DOHH2 (cell line): ENCODE measurements around the gene PLG.
"Not testable (repeated sequence)": the region's sequence is repeated elsewhere in the genome, so short reads cannot be mapped to it uniquely, and the experiment has no call there.

ENCODE experiments used
- EZH2phosphoT487 ChIP-seq: fragments of 200-600 bp; sonication (generic); IDR thresholded peaks from 2 replicates; pipeline ENCODE4 v1.6.1; 2017; ENCODE audit warnings: borderline replicate concordance, mild to moderate bottlenecking, antibody characterized with exemption, low read length, moderate library complexity, mixed read lengths
- TF ChIP-seq, protein P1 (sequence below): fragments of 200-600 bp; sonication (generic); IDR thresholded peaks from one replicate; pipeline ENCODE4 v1.5.1; 2014; ENCODE audit warnings: antibody characterized with exemption, mild to moderate bottlenecking, low read depth, low read length; ENCODE audit not compliant: poor library complexity, severe bottlenecking

DNA sequence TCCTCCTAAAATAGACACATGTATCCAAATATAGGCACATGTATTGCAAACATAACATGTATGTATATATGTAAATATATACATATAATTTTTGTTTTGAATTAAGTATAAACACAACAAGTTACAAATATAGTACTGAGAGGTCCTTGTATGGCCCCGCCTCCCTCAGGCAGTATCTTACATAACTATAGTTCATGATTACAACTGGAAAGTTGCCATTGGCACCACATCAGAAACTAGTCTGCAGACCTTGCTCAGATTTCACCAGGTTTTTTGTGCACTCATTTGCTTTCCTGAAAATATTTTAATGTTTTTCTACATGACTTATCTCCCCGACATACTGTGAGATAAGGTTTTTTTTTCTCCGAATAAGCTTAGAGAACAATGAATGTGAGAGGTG is 5.2 kb upstream of the PLG start:
- TF ChIP-seq, protein P1, sequence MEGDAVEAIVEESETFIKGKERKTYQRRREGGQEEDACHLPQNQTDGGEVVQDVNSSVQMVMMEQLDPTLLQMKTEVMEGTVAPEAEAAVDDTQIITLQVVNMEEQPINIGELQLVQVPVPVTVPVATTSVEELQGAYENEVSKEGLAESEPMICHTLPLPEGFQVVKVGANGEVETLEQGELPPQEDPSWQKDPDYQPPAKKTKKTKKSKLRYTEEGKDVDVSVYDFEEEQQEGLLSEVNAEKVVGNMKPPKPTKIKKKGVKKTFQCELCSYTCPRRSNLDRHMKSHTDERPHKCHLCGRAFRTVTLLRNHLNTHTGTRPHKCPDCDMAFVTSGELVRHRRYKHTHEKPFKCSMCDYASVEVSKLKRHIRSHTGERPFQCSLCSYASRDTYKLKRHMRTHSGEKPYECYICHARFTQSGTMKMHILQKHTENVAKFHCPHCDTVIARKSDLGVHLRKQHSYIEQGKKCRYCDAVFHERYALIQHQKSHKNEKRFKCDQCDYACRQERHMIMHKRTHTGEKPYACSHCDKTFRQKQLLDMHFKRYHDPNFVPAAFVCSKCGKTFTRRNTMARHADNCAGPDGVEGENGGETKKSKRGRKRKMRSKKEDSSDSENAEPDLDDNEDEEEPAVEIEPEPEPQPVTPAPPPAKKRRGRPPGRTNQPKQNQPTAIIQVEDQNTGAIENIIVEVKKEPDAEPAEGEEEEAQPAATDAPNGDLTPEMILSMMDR = not testable (repeated sequence)
- TF ChIP-seq EZH2phosphoT487 = not testable (repeated sequence)
